Ectodermal cell (in vitro differentiated cells): ENCODE results near the gene LPCAT1.

Experiments used
- H3K27ac ChIP-seq: 2 replicates; pipeline ENCODE4 v1.7.0; 2013; ENCODE audit warnings: mild to moderate bottlenecking, low read depth, low read length; ENCODE audit not compliant: insufficient read depth, poor library complexity, severe bottlenecking
- H3K27me3 ChIP-seq: 2 replicates; pipeline ENCODE4 v1.7.0; 2013; ENCODE audit warnings: mild to moderate bottlenecking, low read length; ENCODE audit not compliant: insufficient read depth, control insufficient read depth, poor library complexity, severe bottlenecking
- H3K36me3 ChIP-seq: one replicate; pipeline ENCODE4 v1.7.0; 2013; ENCODE audit warnings: low read length; ENCODE audit not compliant: control insufficient read depth, insufficient read depth
- H3K4me1 ChIP-seq: one replicate; pipeline ENCODE4 v1.7.0; 2013; ENCODE audit warnings: low read length; ENCODE audit not compliant: control insufficient read depth, insufficient read depth
- H3K4me3 ChIP-seq: 2 replicates; pipeline ENCODE4 v1.7.0; 2013; ENCODE audit warnings: low read depth, low read length, control low read depth; ENCODE audit not compliant: insufficient read depth
- H3K9me3 ChIP-seq: 2 replicates; pipeline ENCODE4 v1.7.0; 2013; ENCODE audit warnings: mild to moderate bottlenecking, low read length, moderate library complexity; ENCODE audit not compliant: control insufficient read depth
- WGBS, 2 experiments: methylation state at CpG; one replicate each; pipeline ENCODE4 v1.1.7; 2013; ENCODE audit warnings: missing lambda C conversion rate in 2 of 2; 5-methylcytosine and 5-hydroxymethylcytosine counted together

LPCAT1 gene

DNA sequence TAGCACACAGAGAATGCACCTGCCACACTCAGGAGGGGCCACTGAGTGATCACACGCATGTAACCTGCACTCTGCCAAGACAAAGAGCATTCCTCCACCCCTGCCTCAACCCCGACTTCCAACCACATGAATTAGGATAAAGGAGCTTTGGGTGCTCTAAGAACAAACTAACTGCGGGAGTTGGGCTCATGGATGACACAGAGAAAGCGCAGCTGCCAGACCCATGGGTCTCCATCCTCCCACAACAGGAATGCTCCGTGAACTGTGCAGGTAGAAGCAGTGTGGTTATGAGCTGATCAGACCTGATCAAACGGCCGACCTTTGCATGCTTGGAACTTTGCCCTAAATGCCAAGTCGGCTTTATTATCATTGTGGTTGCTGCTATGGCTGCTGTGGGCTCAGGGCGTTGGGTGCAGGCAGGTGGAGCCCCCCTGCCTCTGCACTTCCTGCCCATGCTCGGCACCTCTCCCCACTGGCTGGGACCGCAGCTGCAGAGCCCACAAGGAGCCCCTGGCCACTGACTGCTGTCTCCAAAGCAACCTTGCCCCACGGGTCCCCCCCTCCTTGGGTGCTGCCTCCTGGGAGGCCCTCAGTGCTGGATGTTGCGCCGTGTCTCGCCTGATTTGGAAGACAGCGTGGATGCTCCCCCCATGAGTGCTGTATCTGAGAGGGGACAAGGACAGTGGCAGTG, 75.9 kb downstream of the LPCAT1 start:
- no peak overlapping the region for H3K27ac ChIP-seq
- H3K27me3 ChIP-seq: peaks cover 67% of the 10 kb centered on the region
- H3K36me3 ChIP-seq: no peaks in the 10 kb centered on the region
- H3K9me3 ChIP-seq: no peaks in the 10 kb centered on the region
- no peaks in the 10 kb centered on the region for H3K4me1 ChIP-seq
- WGBS, 2 experiments: 80% methylated on average over 16 of the region's 16 CpGs
- H3K4me3 ChIP-seq: no peak overlapping the region

DNA sequence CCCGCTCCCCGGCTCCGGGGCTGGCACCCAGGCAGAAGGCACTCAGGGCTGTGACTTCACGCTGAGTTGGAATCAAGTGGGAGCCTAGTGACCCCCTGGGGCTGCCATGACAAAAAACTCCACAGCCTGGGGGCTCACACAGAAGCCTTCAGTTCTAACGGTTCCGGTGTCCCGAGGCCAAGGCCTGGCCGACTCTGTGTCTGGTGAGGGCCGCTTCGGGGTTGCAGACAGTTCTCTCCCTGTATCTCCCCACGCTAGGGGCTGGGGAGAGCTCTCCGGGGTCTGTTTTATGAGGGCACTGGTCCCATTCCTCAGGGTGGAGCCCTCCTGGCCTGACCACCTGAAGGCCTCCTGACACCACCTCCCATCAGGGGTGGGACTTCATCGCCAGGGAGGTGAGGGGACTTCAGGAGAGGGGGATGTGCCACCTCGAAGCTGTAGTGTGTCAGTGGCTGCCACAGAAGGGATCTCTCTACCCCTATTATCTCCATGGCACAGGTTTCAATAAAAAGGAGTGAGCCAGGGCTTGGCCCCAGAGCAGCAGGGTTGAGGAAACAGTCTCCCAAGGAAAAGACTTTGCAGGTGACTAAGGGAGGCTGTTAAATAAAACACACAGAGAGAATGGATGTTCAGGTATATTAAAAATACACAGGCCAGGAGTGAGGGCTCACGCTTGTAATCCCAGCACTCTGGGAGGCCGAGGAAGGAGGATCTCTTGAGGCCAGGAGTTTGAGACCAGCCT, 77.0 kb downstream of the LPCAT1 start:
- H3K4me3 ChIP-seq: no peak overlapping the region
- 41 to 43% methylated on average over 15 to 16 of the region's 16 CpGs for WGBS, 2 experiments
- H3K36me3 ChIP-seq: no peaks in the 10 kb centered on the region
- H3K4me1 ChIP-seq: no peaks in the 10 kb centered on the region
- H3K9me3 ChIP-seq: no peaks in the 10 kb centered on the region
- H3K27ac ChIP-seq: no peak overlapping the region
- peaks cover 78% of the 10 kb centered on the region for H3K27me3 ChIP-seq

DNA sequence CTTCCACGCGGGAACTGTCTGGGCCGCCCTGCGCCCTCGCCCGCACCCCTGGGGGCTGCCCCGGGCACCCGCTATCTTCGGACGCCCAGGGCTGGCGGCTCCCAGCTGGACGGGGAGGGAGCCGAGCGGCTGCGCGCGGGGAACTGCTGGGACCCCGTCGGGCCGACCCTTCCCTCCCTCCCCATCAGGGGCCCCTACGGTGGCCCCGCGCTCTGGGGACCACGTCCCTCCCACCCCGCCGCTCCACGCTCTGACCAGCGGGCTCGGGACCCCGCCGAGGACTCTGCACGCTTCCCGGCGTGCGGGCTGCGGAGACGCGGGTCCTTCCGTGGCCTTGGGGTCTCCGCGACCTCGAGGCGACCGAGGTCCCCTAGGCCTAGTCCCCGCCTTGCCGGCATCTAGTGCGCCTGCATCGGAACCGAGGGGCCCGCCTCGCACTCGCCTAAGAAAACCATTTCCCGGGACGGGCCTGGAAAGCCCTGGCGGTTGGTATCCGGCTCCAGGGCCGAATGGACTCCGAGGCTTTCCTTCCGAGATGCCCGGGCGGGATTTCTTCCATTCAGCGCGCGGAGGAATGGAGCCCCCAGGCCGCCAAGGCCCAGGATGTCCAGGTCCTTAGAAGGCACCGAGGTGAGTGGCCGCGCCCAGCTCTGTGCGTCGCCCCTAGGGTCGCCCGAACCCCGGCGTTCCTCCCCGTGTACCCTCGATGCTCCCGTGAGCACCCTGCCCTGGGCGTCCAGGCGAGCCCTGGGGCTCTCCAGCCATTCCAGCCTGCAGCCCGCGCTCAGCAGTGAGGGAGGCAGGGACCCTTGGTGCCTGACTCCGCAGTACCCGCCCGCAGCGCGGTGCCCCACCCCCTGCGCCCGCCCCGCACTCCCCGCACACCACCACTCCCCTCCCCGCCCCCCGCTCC, 77.8 kb downstream of the LPCAT1 start:
- Histone ChIP-seq H3K36me3 (no peaks in the 10 kb centered on the region), H3K4me1 (no peaks in the 10 kb centered on the region), H3K27me3 (peaks cover 84% of the 10 kb centered on the region), H3K4me3 (no peak overlapping the region), H3K9me3 (no peaks in the 10 kb centered on the region), H3K27ac (no peak overlapping the region)
- WGBS, 2 experiments: 2 to 3% methylated on average over 86 to 91 of the region's 92 CpGs

DNA sequence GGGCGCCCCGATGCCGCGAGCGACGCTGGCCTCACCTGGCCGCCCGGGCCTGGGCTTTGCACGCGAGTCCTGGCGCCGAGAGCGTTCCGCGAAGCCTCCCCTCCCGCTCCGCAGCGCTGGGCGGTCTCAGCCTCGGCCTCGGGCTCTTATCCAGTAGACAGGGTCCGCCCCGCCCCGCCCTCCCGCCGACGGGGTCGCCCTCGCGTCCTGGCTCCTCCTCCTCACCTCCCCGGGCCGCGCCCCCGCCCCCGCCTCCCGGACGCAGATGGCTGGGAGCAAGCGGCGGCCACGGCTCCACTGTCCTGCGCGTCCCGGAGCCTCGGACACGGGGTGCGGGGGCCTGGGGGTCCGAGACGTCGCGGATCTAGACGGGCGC, 78.5 kb downstream of the LPCAT1 start, which contains the start of gene SLC6A3:
TSS of gene SLC6A3 (minus strand) at position 128 of the 376 bp plus-strand sequence. CDS start 2,243 bp downstream, outside the sequence.
- Histone ChIP-seq H3K27me3 (peaks cover 89% of the 10 kb centered on the region), H3K4me1 (no peaks in the 10 kb centered on the region), H3K27ac (no peak within 1 kb of the TSS), H3K4me3 (peak within 1 kb of the TSS; percentile 20), H3K36me3 (no peaks in the 10 kb centered on the region), H3K9me3 (no peaks in the 10 kb centered on the region)
- 1% methylated on average over 52 of the region's 52 CpGs for WGBS, 2 experiments

DNA sequence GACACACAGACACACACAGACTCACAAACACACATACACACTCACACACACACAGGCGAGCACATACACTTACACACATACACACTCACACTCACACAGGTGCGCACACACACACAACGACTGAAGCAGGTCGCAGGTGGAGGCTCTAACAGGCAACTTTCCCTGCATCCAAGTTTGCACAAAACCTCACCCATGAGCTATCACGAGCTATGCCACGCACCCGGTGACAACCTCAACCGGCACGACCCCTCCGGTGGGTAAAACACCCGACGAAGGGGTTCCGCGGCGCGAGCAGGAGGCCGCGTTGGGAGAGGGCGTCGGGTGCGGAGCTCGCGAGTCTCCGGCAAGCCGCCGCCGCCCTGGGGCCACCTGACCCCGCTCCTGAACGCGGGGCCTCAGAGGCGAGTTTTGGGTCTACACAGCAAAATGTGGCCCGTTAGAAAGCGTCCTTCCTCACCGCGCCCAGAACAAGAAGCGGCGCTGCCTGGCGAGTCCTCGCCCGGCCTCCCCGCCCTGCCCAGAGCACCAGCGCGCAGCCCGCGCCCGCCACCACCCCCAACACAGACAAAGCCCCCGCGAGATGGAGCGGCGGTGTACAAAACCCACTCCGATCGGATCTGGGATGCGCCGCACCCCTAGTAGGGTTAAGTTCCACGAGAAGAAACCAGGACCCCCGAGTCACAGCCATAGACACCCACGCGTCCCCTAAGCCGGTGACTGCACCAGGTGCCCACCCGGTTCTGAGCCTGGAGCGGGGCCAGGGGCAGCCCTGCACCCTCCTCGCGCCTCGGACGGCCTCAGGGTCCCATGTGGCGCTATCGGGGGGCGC, 79.2 kb downstream of the LPCAT1 start:
- Histone ChIP-seq H3K27ac (no peak overlapping the region), H3K36me3 (no peaks in the 10 kb centered on the region), H3K4me1 (no peaks in the 10 kb centered on the region), H3K9me3 (no peaks in the 10 kb centered on the region), H3K4me3 (peak overlapping the region; percentile 20), H3K27me3 (peaks cover 87% of the 10 kb centered on the region)
- 8 to 9% methylated on average over 68 of the region's 68 CpGs for WGBS, 2 experiments

DNA sequence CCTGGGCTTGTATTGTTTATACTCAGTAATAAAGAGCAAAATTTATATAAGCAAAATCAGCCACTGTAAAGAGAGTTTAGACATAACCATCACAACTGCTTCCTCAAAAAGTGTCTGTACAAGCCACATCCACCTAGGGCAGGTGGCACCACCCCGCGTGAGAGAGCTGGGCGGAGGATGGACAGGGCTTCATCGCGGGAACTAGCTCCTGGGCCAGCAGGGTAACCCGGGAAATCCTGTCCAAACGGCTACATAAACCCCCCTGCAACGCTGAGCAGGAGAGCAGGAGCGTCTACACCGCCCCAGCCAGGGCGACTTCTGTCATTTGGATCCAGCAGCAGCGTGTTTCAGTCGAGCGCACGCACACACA, 79.8 kb downstream of the LPCAT1 start:
- H3K4me3 ChIP-seq: no peak overlapping the region
- H3K36me3 ChIP-seq: no peaks in the 10 kb centered on the region
- H3K9me3 ChIP-seq: no peaks in the 10 kb centered on the region
- no peaks in the 10 kb centered on the region for H3K4me1 ChIP-seq
- peaks cover 82% of the 10 kb centered on the region for H3K27me3 ChIP-seq
- WGBS, 2 experiments: 55 to 57% methylated on average over 15 of the region's 15 CpGs
- no peak overlapping the region for H3K27ac ChIP-seq

DNA sequence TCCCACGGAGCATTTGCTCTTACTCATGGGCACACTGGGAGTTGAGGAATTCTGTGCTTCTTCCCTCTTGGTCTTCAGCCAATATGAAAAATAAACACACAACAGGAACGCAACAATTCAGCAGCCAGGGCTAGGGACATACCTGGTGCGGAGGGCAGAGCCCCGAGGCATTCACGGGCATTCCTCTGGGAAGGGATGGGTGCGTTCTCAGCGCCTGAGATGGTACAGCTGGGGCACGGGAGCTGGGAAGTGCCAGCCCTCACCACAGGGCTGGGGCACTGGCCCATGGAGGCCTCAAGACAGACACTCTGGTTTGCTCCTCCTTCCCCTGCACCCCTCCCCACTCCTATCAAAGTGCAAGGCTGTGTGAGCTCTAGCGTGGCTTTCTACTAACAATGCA, 80.6 kb downstream of the LPCAT1 start:
- peaks cover 79% of the 10 kb centered on the region for H3K27me3 ChIP-seq
- 84% methylated on average over 9 of the region's 9 CpGs for WGBS, 2 experiments

DNA sequence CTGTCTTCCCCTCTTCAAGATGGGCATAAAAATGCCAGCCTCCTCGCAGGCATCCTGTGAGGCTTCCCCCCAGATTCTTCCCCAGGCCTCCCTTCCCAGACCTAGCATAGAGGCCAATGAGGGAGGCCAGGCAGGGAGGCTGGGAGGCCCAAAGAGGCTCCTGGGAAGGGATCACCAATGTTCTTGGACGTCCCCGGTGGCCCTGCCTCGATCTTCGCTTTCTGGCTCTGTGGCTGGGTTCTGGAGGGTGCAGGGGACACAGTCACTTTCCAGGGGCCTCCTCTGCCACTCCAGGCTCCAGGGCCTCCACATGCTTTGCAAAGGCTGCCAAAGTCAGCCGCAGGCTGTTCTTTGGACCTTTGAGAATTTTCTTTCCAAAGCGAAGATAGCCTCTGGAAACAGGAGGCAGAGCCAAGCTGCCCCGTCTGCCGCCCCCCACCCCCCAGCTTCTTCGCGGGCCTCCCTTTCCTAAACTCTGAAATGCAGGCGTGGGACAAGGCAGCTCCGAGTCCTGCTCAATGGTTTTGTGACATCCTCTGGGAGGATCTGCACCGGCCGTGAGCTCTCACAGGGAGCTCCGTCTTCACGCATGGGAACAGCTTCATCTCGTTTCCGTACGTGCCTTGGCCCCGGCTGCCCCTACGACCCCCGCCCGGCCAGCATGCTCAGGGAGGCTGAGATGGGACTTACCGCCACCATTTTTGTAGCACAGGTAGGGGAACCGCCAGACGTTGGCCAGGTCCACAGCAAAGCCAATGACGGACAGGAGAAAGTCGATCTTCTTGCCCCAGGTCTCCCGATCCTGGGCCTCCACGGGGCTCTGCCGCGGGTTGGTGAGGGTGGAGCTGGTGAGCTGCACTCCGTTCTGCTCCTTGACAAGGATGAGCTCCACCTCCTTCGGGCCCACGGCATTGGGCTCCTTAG, 81.3 kb downstream of the LPCAT1 start:
- H3K27ac ChIP-seq: no peak overlapping the region
- H3K27me3 ChIP-seq: peaks cover 73% of the 10 kb centered on the region
- no peaks in the 10 kb centered on the region for H3K36me3 ChIP-seq
- H3K9me3 ChIP-seq: no peaks in the 10 kb centered on the region
- no peaks in the 10 kb centered on the region for H3K4me1 ChIP-seq
- H3K4me3 ChIP-seq: no peak overlapping the region
- 82 to 83% methylated on average over 36 of the region's 36 CpGs for WGBS, 2 experiments

More for the DNA sequence above, 80.6 kb downstream of the LPCAT1 start:
- H3K4me1 ChIP-seq: no peaks in the 10 kb centered on the region
- H3K36me3 ChIP-seq: no peaks in the 10 kb centered on the region
- no peaks in the 10 kb centered on the region for H3K9me3 ChIP-seq
- H3K27ac ChIP-seq: no peak overlapping the region
- no peak overlapping the region for H3K4me3 ChIP-seq
